Loucy (cell line): Measurements from ENCODE around the gene RNF19B.

Experiments
- H2AFZ ChIP-seq: fragments of 200-600 bp; sonication (generic); 2 replicates; pipeline ENCODE4 v1.6.0; 2016; ENCODE audit warnings: antibody characterized with exemption, mild to moderate bottlenecking, low read length, moderate library complexity
- H3F3A ChIP-seq: fragments of 200-600 bp; 2 replicates; pipeline ENCODE4 v1.6.0; 2016; ENCODE audit warnings: antibody characterized with exemption, low read depth, mild to moderate bottlenecking
- H3K27me3 ChIP-seq: fragments of 200-600 bp; sonication (generic); 2 replicates; pipeline ENCODE4 v1.6.1; 2014; ENCODE audit warnings: low read length, mild to moderate bottlenecking; ENCODE audit not compliant: insufficient read depth, poor library complexity, severe bottlenecking
- H3K36me3 ChIP-seq: fragments of 200-600 bp; sonication (generic); 2 replicates; pipeline ENCODE4 v1.6.1; 2016; ENCODE audit warnings: low read length; ENCODE audit not compliant: insufficient read depth
- H3K4me1 ChIP-seq: fragments of 200-600 bp; sonication (generic); 2 replicates; pipeline ENCODE4 v1.5.1; 2014; ENCODE audit warnings: low read length, mild to moderate bottlenecking; ENCODE audit not compliant: insufficient read depth, poor library complexity, severe bottlenecking
- H3K4me2 ChIP-seq: fragments of 200-600 bp; sonication (generic); 2 replicates; pipeline ENCODE4 v1.6.0; 2014; ENCODE audit warnings: antibody characterized with exemption, low read length, low read depth, mild to moderate bottlenecking; ENCODE audit not compliant: poor library complexity, severe bottlenecking
- H3K4me3 ChIP-seq: fragments of 200-600 bp; sonication (generic); 2 replicates; pipeline ENCODE4 v1.5.1; 2014; ENCODE audit warnings: low read length, mild to moderate bottlenecking, mixed read lengths; ENCODE audit not compliant: poor library complexity, severe bottlenecking
- H3K79me2 ChIP-seq: fragments of 200-600 bp; sonication (generic); 2 replicates; pipeline ENCODE4 v1.6.1; 2014; ENCODE audit warnings: low read length; ENCODE audit not compliant: insufficient read depth
- H3K9ac ChIP-seq: fragments of 200-600 bp; sonication (generic); 2 replicates; pipeline ENCODE4 v1.6.0; 2014; ENCODE audit warnings: mild to moderate bottlenecking, low read depth, low read length, moderate library complexity; ENCODE audit not compliant: poor library complexity, severe bottlenecking
- H3K9me2 ChIP-seq: fragments of 200-600 bp; sonication (generic); replicated peaks from 2 replicates; pipeline ENCODE4 v1.6.1; 2016; ENCODE audit warnings: low read depth, low read length, mixed read lengths
- H3K9me3 ChIP-seq: fragments of 200-600 bp; sonication (generic); 2 replicates; pipeline ENCODE4 v1.6.1; 2014; ENCODE audit warnings: mild to moderate bottlenecking, antibody characterized with exemption, low read length, low read depth; ENCODE audit not compliant: insufficient read depth
- H4K20me1 ChIP-seq: fragments of 200-600 bp; sonication (generic); 2 replicates; pipeline ENCODE4 v1.6.0; 2014; ENCODE audit warnings: antibody characterized with exemption, low read length, mild to moderate bottlenecking; ENCODE audit not compliant: insufficient read depth, poor library complexity, severe bottlenecking
- EZH2phosphoT487 ChIP-seq: fragments of 200-600 bp; IDR thresholded peaks from 2 replicates; pipeline ENCODE4 v1.6.1; 2018; ENCODE audit warnings: antibody characterized with exemption, mild to moderate bottlenecking, moderate library complexity, borderline replicate concordance
- TF ChIP-seq, protein P1 (sequence below): fragments of 200-600 bp; sonication (generic); conservative IDR thresholded peaks from 2 replicates; pipeline ENCODE4 v1.5.1; 2014; ENCODE audit warnings: mild to moderate bottlenecking, antibody characterized with exemption, low read length

RNF19B gene

DNA sequence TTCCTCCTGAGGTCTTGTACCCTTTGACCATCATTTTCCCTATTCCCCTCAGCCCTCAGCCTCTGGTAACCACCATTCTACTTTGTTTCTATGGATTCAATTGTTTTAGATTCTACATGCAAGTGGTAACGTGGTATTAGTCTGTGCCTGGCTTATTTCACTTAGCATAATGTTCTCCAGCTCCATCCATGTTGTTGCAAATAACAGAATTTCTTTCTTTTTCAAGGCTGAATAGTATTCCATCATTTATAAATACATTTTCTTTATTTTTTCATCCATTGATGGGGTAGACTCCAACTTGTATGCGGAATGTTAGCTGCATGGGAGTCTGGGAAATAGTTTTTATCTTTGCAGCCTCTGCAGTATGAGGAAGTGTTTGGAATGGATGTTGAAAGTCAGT, 37.2 kb downstream of the RNF19B start:
- Histone ChIP-seq H3F3A (no peaks in the 10 kb centered on the region), H3K27me3 (peaks cover 37% of the 10 kb centered on the region), H3K9me3 (no peaks in the 10 kb centered on the region), H3K4me1 (no peaks in the 10 kb centered on the region), H3K36me3 (no peaks in the 10 kb centered on the region), H3K4me2 (no peak overlapping the region), H3K4me3 (no peak overlapping the region), H3K9me2 (no peaks in the 10 kb centered on the region), H4K20me1 (no peaks in the 10 kb centered on the region), H2AFZ (no peak overlapping the region), H3K79me2 (no peaks in the 10 kb centered on the region), H3K9ac (no peak overlapping the region)
- TF ChIP-seq EZH2phosphoT487, result no peak
- TF ChIP-seq, protein P1, sequence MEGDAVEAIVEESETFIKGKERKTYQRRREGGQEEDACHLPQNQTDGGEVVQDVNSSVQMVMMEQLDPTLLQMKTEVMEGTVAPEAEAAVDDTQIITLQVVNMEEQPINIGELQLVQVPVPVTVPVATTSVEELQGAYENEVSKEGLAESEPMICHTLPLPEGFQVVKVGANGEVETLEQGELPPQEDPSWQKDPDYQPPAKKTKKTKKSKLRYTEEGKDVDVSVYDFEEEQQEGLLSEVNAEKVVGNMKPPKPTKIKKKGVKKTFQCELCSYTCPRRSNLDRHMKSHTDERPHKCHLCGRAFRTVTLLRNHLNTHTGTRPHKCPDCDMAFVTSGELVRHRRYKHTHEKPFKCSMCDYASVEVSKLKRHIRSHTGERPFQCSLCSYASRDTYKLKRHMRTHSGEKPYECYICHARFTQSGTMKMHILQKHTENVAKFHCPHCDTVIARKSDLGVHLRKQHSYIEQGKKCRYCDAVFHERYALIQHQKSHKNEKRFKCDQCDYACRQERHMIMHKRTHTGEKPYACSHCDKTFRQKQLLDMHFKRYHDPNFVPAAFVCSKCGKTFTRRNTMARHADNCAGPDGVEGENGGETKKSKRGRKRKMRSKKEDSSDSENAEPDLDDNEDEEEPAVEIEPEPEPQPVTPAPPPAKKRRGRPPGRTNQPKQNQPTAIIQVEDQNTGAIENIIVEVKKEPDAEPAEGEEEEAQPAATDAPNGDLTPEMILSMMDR, result no peak

DNA sequence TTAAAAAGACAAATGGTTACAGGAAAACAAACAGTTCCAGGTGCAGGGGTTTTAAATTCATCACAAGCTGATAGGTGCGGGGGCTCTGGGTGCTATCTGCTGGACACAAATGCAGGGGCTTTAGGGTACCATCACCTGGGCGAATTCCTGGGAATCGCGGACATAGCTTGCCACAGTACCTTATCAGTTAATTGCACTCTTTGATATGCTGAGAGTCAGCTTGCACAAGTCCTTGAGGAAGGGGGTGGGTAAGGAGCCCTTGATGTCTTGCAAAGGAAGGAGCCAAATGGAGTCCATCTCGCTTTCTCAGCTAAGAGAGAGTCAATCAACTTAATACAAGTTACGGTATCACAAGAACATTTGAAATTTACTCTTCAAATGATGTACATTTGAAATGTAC, 38.0 kb downstream of the RNF19B start:
- Histone ChIP-seq H2AFZ (no peak overlapping the region), H3K4me2 (no peak overlapping the region), H3K9me2 (no peaks in the 10 kb centered on the region), H3K9me3 (no peaks in the 10 kb centered on the region), H3F3A (no peaks in the 10 kb centered on the region), H4K20me1 (no peaks in the 10 kb centered on the region), H3K4me1 (no peaks in the 10 kb centered on the region), H3K9ac (no peak overlapping the region), H3K79me2 (no peaks in the 10 kb centered on the region), H3K36me3 (no peaks in the 10 kb centered on the region), H3K27me3 (peaks cover 46% of the 10 kb centered on the region), H3K4me3 (no peak overlapping the region)
- no peak for TF ChIP-seq EZH2phosphoT487
- TF ChIP-seq, protein P1, result no peak

DNA sequence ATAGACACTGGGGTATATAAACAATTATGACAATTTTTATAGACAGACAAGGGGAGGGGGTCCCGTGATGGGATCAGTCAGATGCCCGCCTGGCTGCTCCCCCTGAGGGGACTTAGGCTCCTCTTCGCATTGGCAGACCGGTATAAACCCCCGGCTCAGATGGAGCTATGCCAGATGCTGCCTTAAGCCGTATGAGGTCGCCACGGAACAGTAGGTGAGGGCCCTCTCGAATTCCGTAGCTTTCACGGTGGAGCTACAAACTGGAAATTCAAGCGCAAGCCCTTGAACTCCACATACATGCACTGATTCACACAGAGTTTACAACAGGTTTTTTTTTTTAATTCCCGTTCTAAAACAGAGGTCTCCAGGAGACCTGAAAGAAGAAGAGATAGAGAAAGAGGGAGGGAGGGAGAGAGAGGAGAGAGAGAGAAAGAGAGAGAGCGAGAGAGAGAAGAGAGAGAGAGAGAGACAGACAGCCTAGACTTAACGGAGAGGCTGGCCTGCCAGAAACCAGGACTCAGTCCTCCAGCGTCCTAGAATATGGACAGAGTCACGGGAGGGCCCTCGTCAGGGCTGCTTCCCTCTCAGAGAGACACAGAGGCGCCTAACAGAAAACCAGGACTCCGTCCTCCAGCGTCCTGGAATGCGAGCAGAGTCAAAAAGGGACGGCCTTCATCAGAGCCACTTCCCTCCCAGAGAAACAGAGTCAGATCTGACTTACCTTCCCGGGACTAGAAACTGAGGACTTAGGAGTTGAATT, 39.0 kb downstream of the RNF19B start:
- H3K9me3 ChIP-seq, result no peaks in the 10 kb centered on the region
- no peak overlapping the region for H3K4me2 ChIP-seq
- no peaks in the 10 kb centered on the region for H3K36me3 ChIP-seq
- peaks cover 53% of the 10 kb centered on the region for H3K27me3 ChIP-seq
- H3K4me3 ChIP-seq, result no peak overlapping the region
- no peak for TF ChIP-seq EZH2phosphoT487
- TF ChIP-seq, protein P1, result no peak
- H2AFZ ChIP-seq, result no peak overlapping the region
- H3K4me1 ChIP-seq, result no peaks in the 10 kb centered on the region
- H4K20me1 ChIP-seq, result no peaks in the 10 kb centered on the region
- no peaks in the 10 kb centered on the region for H3K79me2 ChIP-seq
- no peak overlapping the region for H3K9ac ChIP-seq
- no peaks in the 10 kb centered on the region for H3K9me2 ChIP-seq
- no peaks in the 10 kb centered on the region for H3F3A ChIP-seq
